ENCODE measurements around the gene CPZ. TPM values are rescaled to one million over a fixed set of nuclear protein-coding genes. Genes with fewer than 3 reads are reported as not detected.

The CPZ gene
- total and polyA plus RNA-seq, 2 of the 4 experiments (the other 2 are of a cell fraction): 0.90 to 10.3 TPM

- Histone ChIP-seq H4K8ac (ENCODE audit: low read depth in 2 of 2, low read length in 2 of 2) (no peak overlapping the region), H3K23ac (ENCODE audit: low read depth, low read length) (no peak overlapping the region), H2AK9ac (replicated peaks; ENCODE audit: low read depth, low read length, poor library complexity) (no peak overlapping the region), H3K27me3 (ENCODE audit: control insufficient read depth, insufficient read depth, low read length) (peaks cover 10% of the 10 kb centered on the region; the same call in 1 of the 2 replicates), H2BK120ac (ENCODE audit: low read depth, low read length) (no peak overlapping the region), H3K9me3 (ENCODE audit: control insufficient read depth, insufficient read depth, low read length) (no peaks in the 10 kb centered on the region), H2AK5ac (ENCODE audit: low read depth, low read length) (no peak overlapping the region), H3K36me3 (ENCODE audit: control insufficient read depth, insufficient read depth, low read length) (no peaks in the 10 kb centered on the region), H2BK15ac (ENCODE audit: low read depth, low read length) (no peak overlapping the region), H3K4me2 (ENCODE audit: low read depth, low read length) (no peak overlapping the region), H3K14ac (replicated peaks; ENCODE audit: low read depth, low read length) (no peak overlapping the region), H2BK20ac (ENCODE audit: low read depth, low read length) (no peak overlapping the region), H2BK5ac (ENCODE audit: low read depth, low read length, poor library complexity, severe bottlenecking) (no peak overlapping the region), H3K4me1 (ENCODE audit: control insufficient read depth, insufficient read depth, low read length) (peaks cover 2% of the 10 kb centered on the region; the same call in 1 of the 2 replicates), H3K27ac (ENCODE audit: insufficient read depth, low read length) (no peak overlapping the region), H3K9me1 (ENCODE audit: insufficient read depth, low read length) (no peaks in the 10 kb centered on the region), H3K79me1 (ENCODE audit: low read depth in 1 of 2, low read length in 2 of 2) (no peaks in the 10 kb centered on the region), H2AFZ (replicated peaks; ENCODE audit: low read length, poor library complexity) (no peak overlapping the region), H3K56ac (ENCODE audit: extremely low read depth, insufficient read depth, low read length) (no peak overlapping the region), H3K4ac (ENCODE audit: low read depth, low read length) (no peak overlapping the region), H4K20me1 (ENCODE audit: insufficient read depth, low read length) (no peaks in the 10 kb centered on the region), H3K9ac (ENCODE audit: low read depth, low read length) (no peak overlapping the region), H3K18ac (ENCODE audit: low read depth, low read length) (no peak overlapping the region), H4K5ac (ENCODE audit: low read depth, low read length) (no peak overlapping the region), H4K91ac (ENCODE audit: insufficient read depth, low read depth, low read length) (no peak overlapping the region), H3K4me3 (ENCODE audit: insufficient read depth, low read depth, low read length) (no peak overlapping the region)
- POLR2A ChIA-PET (ENCODE audit: unreplicated experiment): no interaction called here
- 92% methylated on average over 2 of the region's 3 CpGs; no CpG with 5 or more reads in 1 of the 2 experiments for WGBS, 2 experiments (ENCODE audit: extremely low coverage in 2 of 2, insufficient read length in 1 of 2)
- CTCF ChIA-PET: no interaction called here
- in situ Hi-C loops (cut with MboI; ENCODE audit: low sequenced_read_pairs): no loop called here
- no peak for TF ChIP-seq USF2 (IDR thresholded peaks at IDR 0.05; ENCODE audit: low read depth, low read length)
- no peak for TF ChIP-seq CHD1 (IDR thresholded peaks at IDR 0.05; ENCODE audit: low read depth, low read length)
- TF ChIP-seq FOS (IDR thresholded peaks at IDR 0.05; ENCODE audit: low read depth, low read length): no peak
- TF ChIP-seq MAFK (IDR thresholded peaks at IDR 0.05; ENCODE audit: low read depth, low read length): no peak
- no peak for TF ChIP-seq CEBPB (IDR thresholded peaks at IDR 0.05; ENCODE audit: low read depth, low read length)
- no peak for TF ChIP-seq MAZ (IDR thresholded peaks at IDR 0.05; ENCODE audit: borderline replicate concordance, low read depth, low read length)
- TF ChIP-seq BHLHE40 (IDR thresholded peaks at IDR 0.05; ENCODE audit: low read depth, low read length): no peak
- no peak for TF ChIP-seq SMC3 (IDR thresholded peaks at IDR 0.05; ENCODE audit: low read depth, low read length)
- TF ChIP-seq MXI1 (IDR thresholded peaks at IDR 0.05; ENCODE audit: borderline replicate concordance, low read depth, low read length): no peak
- no peak for TF ChIP-seq RFX5 (IDR thresholded peaks at IDR 0.05; ENCODE audit: low read depth, low read length)
- no TSS peak for BruUV-seq (replicated peaks)
- no peak for DNase-seq
- dilution Hi-C loops (cut with HindIII; ENCODE audit: low sequenced_read_pairs, unreplicated experiment): no loop called here
- intact Hi-C loops (cut with micrococcal nuclease): no loop called here
- ATAC-seq (ENCODE audit: low read depth): no peak
Measured at GRCh38 chr4:8544282-8544681, 48.3 kb upstream of the CPZ start.
